GM19455 (cell line): ENCODE measurements around the gene ZNF70.

Source experiments
- ATAC-seq: cut with Tn5 transposase; IDR thresholded peaks from one replicate; pipeline ENCODE4 v1.9.1; 2021; ENCODE audit not compliant: unreplicated experiment

The ZNF70 gene

GRCh38 chr22:23695571-23696325 is 55.2 kb downstream of the ZNF70 start:
- no peak for ATAC-seq

DNA sequence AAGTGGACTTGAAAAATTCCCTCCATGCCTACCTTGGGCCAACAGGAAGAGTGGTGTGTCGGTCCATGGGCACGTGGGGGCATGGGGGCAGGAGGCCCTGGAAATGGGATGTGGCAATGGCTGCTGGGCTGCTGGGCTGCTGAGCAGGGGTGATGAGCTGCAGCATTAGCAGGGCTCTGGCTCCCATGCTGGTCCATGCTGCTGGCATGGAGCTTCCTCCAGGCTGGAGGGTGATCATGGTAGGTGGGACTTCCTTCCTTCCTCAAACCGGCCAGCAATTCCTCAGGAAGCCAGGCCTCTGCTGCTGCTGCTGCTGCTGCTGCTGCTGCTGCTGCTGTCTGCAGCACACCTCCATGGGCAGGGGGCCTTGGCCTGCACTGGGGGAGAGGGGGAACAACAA is 55.8 kb downstream of the ZNF70 start:
- no peak for ATAC-seq

- no peak for ATAC-seq
Measured at GRCh38 chr22:23693979-23694680, 56.8 kb downstream of the ZNF70 start.

DNA sequence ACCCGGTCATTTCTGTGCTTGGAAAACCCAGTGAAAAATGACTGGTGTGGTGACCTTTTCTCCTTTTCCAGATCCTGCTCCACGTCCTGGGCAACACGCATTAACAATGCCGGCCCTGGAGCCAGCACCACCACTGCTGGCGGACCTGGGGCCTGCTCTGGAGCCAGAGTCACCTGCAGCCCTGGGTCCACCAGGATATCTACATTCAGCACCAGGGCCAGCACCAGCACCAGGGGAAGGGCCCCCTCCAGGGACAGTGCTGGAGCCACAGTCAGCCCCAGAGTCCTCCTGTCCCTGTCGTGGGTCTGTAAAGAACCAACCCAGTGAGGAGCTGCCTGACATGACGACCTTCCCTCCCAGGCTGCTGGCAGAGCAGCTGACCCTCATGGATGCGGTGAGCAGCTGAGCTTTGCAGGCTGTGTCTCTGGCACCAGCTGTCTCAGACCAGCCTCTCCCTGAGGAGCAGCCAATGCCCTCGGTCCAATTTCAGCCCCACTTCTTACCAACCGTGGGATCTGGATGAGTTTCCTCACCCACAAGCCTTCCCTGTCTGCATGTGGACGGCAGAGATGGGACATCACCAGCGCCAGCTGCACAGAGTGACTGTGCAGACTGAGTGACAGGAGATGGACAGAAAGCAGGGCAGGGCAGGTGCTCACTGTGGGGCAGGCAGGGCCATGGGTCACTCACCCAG is 58.2 kb downstream of the ZNF70 start:
- ATAC-seq: no peak

DNA sequence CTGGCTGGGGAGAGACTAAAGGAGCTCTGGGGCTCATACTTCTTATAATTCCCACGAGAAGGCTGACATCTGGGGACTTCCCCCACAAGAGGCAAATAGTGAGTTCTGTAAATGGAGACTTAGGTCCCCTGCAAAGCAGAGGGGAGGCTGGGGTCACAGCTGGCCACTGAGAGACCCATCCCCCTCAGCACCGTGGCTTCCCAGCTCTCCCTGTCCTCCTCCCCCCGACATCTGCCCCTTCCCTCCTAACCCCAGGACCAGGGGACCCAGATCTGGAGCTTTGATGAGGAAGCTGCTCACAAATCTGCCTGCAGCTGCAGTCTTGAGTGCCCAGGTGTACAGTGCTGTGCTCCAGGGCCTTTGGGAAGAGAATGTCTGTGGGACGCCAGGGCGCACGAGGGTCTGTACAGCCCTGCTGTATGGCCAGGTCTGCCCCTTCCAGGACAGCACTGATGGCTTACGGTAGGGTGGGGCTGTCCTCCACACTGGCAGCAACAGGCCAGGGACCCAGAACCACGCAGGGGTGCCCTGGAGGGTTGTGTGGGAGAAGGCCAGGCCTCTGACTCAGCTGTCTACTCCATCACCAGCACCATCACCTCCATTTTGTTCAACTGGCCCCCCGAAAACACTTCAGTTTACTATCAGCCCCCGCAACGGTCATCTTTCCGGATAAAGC is 59.0 kb downstream of the ZNF70 start:
- ATAC-seq: no peak

DNA sequence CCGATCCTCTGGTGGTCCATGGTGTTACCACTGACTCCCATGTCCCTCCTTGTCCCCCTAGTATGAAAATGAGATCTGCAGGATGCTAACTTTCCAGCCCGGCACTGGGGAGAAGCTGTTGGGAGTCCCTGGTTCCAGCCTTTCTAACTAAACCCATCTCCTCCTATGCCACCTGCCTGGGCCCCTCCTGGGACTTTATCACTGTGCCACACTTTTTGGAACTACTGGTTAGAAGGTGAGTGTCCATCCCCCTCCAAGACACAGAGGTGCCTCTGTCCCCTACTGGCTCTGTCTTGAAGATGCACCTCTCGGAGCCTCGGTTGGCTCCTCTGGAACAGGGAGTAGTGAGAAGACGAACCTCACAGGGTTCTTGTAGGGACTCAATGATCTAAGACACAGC is 60.2 kb downstream of the ZNF70 start, which contains the start of gene RGL4:
Gene RGL4 (plus strand): TSS at position 301 of the 400 bp plus-strand sequence. CDS start 1,018 bp downstream, outside the sequence.
- no peak for ATAC-seq

GRCh38 chr22:23689414-23689813 is 61.5 kb downstream of the ZNF70 start:
- ATAC-seq: no peak
